ENCODE results near the gene IQSEC3. TPM values are rescaled to one million over a fixed set of nuclear protein-coding genes. Genes with fewer than 3 reads are reported as not detected.
A peak's percentile ranks its signal among the peaks of the same experiment; 100 is the strongest.

IQSEC3 gene
- total RNA-seq, 1 donor from 2014 or later: 4.1 TPM

GRCh38 chr12:188910-189621 is 122.5 kb downstream of the IQSEC3 start:
- DNase-seq (ENCODE audit: low spot score in 2 of 2): peak; percentile 83 to 88
- no peak for FAIRE-seq

GRCh38 chr12:189622-189962 is 123.0 kb downstream of the IQSEC3 start:
- DNase-seq (ENCODE audit: low spot score in 2 of 2) (no peak), FAIRE-seq (no peak)

GRCh38 chr12:190881-191280 is 124.3 kb downstream of the IQSEC3 start:
- FAIRE-seq (no peak), DNase-seq (ENCODE audit: low spot score in 2 of 2) (no peak)

GRCh38 chr12:191541-191940 is 125.0 kb downstream of the IQSEC3 start:
- FAIRE-seq (no peak), DNase-seq (ENCODE audit: low spot score in 2 of 2) (no peak)

GRCh38 chr12:193261-193660 is 126.7 kb downstream of the IQSEC3 start:
- FAIRE-seq (no peak), DNase-seq (ENCODE audit: low spot score in 2 of 2) (peak in 1 of 2 donors; percentile 63)

- DNase-seq (ENCODE audit: low spot score in 2 of 2) (no peak), FAIRE-seq (no peak)
Observed at GRCh38 chr12:194276-194675, 127.7 kb downstream of the IQSEC3 start.

GRCh38 chr12:195156-195555 is 128.6 kb downstream of the IQSEC3 start:
- FAIRE-seq (no peak), DNase-seq (ENCODE audit: low spot score in 2 of 2) (no peak)

GRCh38 chr12:195951-196350 is 129.4 kb downstream of the IQSEC3 start:
- FAIRE-seq (no peak), DNase-seq (ENCODE audit: low spot score in 2 of 2) (no peak)

- FAIRE-seq (no peak), DNase-seq (ENCODE audit: low spot score in 2 of 2) (no peak)
Observed at GRCh38 chr12:196436-196835, 129.9 kb downstream of the IQSEC3 start.

GRCh38 chr12:197347-197746 is 130.8 kb downstream of the IQSEC3 start:
- no peak for DNase-seq (ENCODE audit: low spot score in 2 of 2)
- no peak for FAIRE-seq

- no peak for DNase-seq (ENCODE audit: low spot score in 2 of 2)
- no peak for FAIRE-seq
Observed at GRCh38 chr12:197911-198695, 131.5 kb downstream of the IQSEC3 start.

GRCh38 chr12:198705-199104 is 132.1 kb downstream of the IQSEC3 start:
- DNase-seq (ENCODE audit: low spot score in 2 of 2): no peak
- FAIRE-seq: no peak

GRCh38 chr12:201361-201760 is 134.8 kb downstream of the IQSEC3 start:
- FAIRE-seq (no peak), DNase-seq (ENCODE audit: low spot score in 2 of 2) (no peak)

GRCh38 chr12:202081-202731 is 135.6 kb downstream of the IQSEC3 start:
- DNase-seq (ENCODE audit: low spot score in 2 of 2) (no peak), FAIRE-seq (no peak)

GRCh38 chr12:203074-203461 is 136.5 kb downstream of the IQSEC3 start:
- DNase-seq (ENCODE audit: low spot score in 2 of 2): no peak

GRCh38 chr12:203462-204260 is 137.1 kb downstream of the IQSEC3 start:
- no peak for FAIRE-seq

More at GRCh38 chr12:203074-203461, 136.5 kb downstream of the IQSEC3 start:
- no peak for FAIRE-seq

GRCh38 chr12:204261-204678 is 137.7 kb downstream of the IQSEC3 start:
- FAIRE-seq (no peak), DNase-seq (ENCODE audit: low spot score in 2 of 2) (no peak)

More at GRCh38 chr12:203462-204260, 137.1 kb downstream of the IQSEC3 start:
- peak; percentile 64 to 73 for DNase-seq (ENCODE audit: low spot score in 2 of 2)

- DNase-seq (ENCODE audit: low spot score in 2 of 2) (no peak), FAIRE-seq (no peak)
Observed at GRCh38 chr12:205026-205425, 138.5 kb downstream of the IQSEC3 start.

- FAIRE-seq (no peak), DNase-seq (ENCODE audit: low spot score in 2 of 2) (no peak)
Observed at GRCh38 chr12:206746-207440, 140.3 kb downstream of the IQSEC3 start.

- DNase-seq (ENCODE audit: low spot score in 2 of 2) (no peak), FAIRE-seq (no peak)
Observed at GRCh38 chr12:207804-208203, 141.2 kb downstream of the IQSEC3 start.

Measured in frontal cortex (tissue), 4 donors.